SK-N-MC (cell line): ENCODE results near the gene FRMPD2.

Experiments used
- FOXP2 ChIP-seq: optimal IDR thresholded peaks from 2 replicates; pipeline ENCODE3; 2011; ENCODE audit warnings: mild to moderate bottlenecking, moderate library complexity; ENCODE audit not compliant: insufficient read depth; ENCODE audit errors: extremely low read length, control extremely low read depth
- POLR2AphosphoS5 ChIP-seq: IDR thresholded peaks from 2 replicates; pipeline ENCODE4 v1.6.1; 2012; ENCODE audit warnings: mild to moderate bottlenecking, low read depth, low read length, borderline replicate concordance

DNA sequence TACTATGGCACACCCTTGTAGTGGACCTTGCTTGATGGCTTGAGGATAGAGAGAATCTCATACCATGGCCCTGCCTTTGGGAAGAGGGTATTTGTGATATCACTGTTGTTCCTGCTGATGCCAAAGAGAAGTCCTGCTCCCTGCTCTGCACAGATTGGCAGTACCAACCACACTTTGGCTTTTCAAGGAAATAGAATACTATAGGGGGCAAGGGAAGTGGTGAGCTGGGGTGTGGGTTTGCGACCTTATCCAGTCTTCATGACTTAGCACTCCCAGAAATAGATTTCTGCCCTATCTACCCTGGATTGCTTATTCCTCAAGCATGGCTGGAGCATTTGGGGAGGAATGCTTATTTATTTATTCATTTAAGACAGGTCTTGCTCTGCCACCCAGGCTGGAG lies 25.2 kb upstream of the FRMPD2 start:
- TF ChIP-seq POLR2AphosphoS5: no peak
- no peak for TF ChIP-seq FOXP2
